AG09319 (cell line): Measurements from ENCODE around the gene MRM2.
A peak's percentile ranks its signal among the peaks of the same experiment; 100 is the strongest.

ENCODE experiments used
- DNase-seq: peaks from one replicate; pipeline ENCODE4 v3.0.0-alpha.2; 2010; ENCODE audit warnings: low read depth; ENCODE audit errors: extremely low read depth
- TF ChIP-seq, protein P1 (sequence below): IDR thresholded peaks from 2 replicates; pipeline ENCODE4 v1.5.1; 2011; ENCODE audit warnings: low read depth, mild to moderate bottlenecking, inconsistent platforms, low read length, moderate library complexity

The MRM2 gene

DNA sequence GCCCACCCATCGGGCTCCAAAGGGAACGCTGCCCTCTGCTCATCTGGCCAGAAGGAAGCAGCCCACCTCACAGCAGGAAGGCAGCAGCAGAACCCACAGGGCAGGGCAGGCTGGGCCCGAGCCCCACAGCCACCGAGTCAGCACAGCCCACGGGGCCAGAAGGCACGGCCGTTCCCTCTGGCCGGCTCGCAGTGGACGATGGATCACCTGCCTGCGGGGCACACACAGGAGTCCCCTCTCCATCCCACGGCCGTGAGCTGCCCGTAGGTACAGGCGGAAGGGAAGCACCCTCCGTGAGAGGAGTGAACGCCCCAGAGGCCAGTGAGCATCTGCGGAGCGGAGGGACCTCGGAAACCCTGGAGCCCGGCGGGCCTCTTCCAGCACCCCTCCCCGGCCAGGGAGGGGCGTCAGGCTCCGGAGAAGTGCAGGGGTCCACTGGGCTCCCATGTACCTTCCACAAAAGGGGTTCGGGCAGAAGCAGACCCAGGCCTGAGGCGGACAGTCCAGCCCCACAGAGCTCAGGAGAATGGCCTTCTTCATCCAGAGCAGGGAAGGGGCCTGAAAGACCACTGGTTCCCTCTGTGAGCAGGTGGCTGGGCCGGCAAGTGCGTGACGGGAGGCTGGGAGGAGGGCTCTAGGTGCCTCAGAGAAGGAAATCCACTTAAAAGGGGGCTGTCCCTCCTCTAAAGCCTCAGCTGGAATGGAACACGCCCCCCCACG is 11.7 kb upstream of the MRM2 start:
- DNase-seq, result no peak
- TF ChIP-seq, protein P1, sequence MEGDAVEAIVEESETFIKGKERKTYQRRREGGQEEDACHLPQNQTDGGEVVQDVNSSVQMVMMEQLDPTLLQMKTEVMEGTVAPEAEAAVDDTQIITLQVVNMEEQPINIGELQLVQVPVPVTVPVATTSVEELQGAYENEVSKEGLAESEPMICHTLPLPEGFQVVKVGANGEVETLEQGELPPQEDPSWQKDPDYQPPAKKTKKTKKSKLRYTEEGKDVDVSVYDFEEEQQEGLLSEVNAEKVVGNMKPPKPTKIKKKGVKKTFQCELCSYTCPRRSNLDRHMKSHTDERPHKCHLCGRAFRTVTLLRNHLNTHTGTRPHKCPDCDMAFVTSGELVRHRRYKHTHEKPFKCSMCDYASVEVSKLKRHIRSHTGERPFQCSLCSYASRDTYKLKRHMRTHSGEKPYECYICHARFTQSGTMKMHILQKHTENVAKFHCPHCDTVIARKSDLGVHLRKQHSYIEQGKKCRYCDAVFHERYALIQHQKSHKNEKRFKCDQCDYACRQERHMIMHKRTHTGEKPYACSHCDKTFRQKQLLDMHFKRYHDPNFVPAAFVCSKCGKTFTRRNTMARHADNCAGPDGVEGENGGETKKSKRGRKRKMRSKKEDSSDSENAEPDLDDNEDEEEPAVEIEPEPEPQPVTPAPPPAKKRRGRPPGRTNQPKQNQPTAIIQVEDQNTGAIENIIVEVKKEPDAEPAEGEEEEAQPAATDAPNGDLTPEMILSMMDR, result no peak

DNA sequence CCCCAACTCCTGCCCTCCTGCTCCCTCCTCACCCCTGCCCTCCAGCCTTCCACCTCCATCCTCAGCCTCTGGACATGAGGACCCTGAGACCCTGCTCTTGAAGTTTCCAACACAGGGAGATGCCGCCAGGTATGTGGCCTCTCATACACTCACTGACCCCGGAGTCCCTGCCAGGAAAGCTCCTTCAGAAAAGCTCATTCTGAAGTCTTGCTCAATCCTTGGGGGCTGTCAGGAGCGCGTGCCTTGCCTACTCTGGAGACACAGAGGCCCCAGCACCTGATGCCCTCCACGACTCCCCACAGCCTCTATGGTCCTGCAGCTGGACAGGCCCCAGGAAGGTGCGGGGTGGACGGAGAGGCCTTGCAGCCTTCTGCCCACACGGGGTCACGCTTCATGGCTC is 11.0 kb upstream of the MRM2 start:
- no peak for DNase-seq
- TF ChIP-seq, protein P1, result no peak

DNA sequence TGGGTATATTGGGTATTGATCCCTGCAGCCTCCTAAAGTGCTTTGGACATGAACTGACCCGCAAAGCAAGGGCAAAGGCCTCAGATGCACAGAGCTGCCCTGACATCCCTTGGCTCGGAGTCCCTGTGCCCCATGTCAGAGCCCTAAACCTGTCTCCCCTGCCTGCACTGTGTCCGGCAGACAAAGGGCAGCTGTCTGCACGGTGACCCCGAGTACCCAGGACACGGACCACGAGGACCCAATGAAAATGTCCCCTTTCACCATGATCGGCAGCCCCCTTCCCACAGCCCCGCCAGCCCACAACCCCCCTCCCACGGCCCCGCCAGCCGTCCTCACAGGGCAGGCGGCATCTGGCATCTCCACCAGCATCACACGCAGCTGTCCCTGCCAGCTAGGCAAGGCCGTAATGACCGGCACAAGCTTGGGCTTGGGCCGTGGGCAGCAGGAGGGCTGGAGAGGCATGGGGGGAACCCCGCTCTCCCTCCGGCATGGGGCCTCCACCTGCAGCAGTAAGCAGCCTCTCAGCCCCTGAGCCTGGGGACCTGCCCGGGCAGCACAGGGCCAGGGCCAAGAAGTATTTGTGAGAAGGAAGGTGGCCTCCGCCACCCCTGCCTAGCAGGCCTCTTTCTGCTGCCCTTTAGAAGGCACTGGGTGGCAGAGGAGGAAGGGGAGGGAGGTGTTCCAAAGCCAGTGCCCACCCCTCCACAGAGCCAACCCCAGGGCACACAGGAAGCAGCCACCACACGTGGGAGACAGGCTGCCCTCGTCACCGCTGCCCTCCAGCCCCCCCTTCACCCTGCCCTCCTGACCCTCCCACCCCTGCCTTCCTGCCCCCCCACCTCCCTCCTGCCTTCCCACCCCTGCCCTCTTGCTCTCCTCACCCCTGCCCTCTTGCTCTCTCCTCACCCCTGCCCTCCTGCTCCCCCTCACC is 10.1 kb upstream of the MRM2 start:
- DNase-seq, result no peak
- TF ChIP-seq, protein P1, result no peak

DNA sequence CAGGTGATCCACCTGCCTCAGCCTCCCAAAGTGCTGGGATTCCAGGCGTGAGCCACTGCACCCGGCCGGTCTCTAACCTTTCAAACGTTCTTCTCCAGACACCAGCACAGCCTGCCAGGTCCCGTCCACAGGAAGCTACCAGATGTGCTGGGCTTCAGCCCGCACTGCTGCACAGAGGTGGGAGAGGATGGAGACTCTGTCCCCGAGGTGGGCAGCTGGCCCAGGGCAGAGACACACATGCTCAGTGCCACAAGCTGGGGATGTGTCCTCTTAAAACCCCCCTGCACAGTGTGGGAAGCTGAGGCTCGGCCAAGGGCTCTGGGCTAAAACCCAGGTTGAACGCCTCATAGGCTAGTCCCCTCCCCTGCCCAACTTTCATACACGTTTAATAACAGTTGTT is 9.4 kb upstream of the MRM2 start:
- TF ChIP-seq, protein P1, result no peak
- DNase-seq, result no peak

DNA sequence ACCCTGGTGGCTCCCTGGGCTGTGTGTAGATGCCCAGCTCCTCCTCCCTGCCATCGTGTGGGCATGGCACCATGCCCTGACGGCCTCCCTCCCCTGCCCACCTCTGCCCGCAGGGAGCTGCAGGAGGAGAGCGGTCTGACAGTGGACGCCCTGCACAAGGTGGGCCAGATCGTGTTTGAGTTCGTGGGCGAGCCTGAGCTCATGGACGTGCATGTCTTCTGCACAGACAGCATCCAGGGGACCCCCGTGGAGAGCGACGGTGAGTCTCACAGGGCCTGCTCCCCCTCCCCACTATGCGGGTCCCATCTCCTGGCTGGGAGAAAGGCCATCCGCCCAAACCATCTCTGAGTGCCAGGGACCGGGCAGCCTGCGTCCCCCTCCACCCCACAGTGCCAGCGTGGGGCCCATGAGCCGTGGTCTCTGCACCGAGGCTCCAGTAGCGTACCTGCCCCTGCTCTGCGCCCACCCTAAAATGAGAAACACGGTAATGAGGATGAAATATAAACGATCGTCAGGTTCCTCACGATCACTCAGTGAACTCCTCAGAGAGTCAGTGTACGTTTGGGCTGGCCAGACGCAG is 7.8 kb upstream of the MRM2 start:
- TF ChIP-seq, protein P1, result no peak
- DNase-seq, result no peak

DNA sequence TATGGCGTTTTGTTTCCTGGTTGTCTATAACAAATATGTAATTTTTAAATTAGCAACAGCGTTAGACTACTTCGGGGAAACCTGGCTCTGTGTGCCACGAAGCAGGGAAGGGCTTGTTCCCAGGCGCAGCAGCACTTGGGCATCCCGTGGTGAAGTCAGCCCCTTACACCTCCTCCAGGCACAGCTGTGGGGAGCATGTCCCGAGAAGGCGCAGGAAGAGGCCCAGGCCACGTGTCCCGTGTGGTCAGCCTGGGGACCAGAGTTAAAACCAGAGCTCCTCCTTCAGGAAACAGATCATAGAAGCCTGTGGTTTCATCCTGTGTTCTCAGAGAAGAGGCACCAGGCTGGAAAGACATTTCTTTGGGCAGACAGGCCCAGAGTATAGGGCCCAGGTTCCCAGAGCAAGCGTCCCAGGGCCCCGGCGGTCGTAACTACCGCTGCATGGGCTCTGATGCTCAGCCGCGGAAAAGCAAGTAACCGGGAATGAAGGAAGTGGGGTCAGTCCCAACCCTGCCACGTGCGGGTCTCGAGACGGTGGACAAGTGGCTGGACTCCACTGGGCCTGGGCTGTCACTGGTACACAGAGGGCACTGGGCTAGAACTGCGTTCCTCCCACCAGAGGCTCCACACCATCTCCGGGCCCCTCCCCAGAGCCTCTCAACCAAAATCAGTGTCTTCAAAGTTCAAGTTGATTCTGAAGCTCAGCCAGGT is 7.1 kb upstream of the MRM2 start:
- TF ChIP-seq, protein P1, result peak; percentile 26

More for the DNA sequence above, 7.1 kb upstream of the MRM2 start:
- peak; percentile 93 for DNase-seq
